CD14-positive monocyte (primary cell): ENCODE results near the gene GABRR2. TPM values are rescaled to one million over a fixed set of nuclear protein-coding genes. Genes with fewer than 3 reads are reported as not detected.
"Not testable (repeated sequence)": the region's sequence is repeated elsewhere in the genome, so short reads cannot be mapped to it uniquely, and the experiment has no call there.

Source experiments
- DNase-seq, 3 donors: peaks; one replicate each; pipeline ENCODE4 v3.0.0-alpha.2; 2011 to 2022
- H2AFZ ChIP-seq: 2 replicates; pipeline ENCODE4 v1.6.0; 2012; ENCODE audit warnings: mild to moderate bottlenecking, low read depth, low read length, inconsistent platforms; ENCODE audit not compliant: insufficient read depth, poor library complexity, severe bottlenecking
- H3K27ac ChIP-seq, 2 donors: 1 replicate in 1 of 2; 2 replicates in 1 of 2; pipeline ENCODE4 v1.5.1; 2012 to 2013; ENCODE audit warnings: low read length in 2 of 2, control low read depth in 1 of 2, inconsistent platforms in 1 of 2, low read depth in 1 of 2, mild to moderate bottlenecking in 1 of 2
- H3K27me3 ChIP-seq, 2 donors: one replicate each; pipeline versions ENCODE4 v1.6.0 to v1.6.1; 2011 to 2013; ENCODE audit warnings: low read length in 2 of 2; ENCODE audit not compliant: control insufficient read depth in 2 of 2, insufficient read depth in 2 of 2
- H3K36me3 ChIP-seq, 2 donors: replicated peaks in 1 of 2; 1 replicate in 1 of 2; 2 replicates in 1 of 2; pipeline versions ENCODE4 v1.5.1 to v1.6.1; 2012 to 2013; ENCODE audit warnings: low read length in 2 of 2, control low read depth in 1 of 2, inconsistent platforms in 1 of 2, mild to moderate bottlenecking in 1 of 2; ENCODE audit not compliant: insufficient read depth in 2 of 2, control insufficient read depth in 1 of 2
- H3K4me1 ChIP-seq, 2 donors: 1 replicate in 1 of 2; 2 replicates in 1 of 2; pipeline versions ENCODE4 v1.5.1 to v1.6.1; 2012 to 2013; ENCODE audit warnings: low read length in 2 of 2, control low read depth in 1 of 2, inconsistent platforms in 1 of 2, mild to moderate bottlenecking in 1 of 2, moderate library complexity in 1 of 2; ENCODE audit not compliant: insufficient read depth in 2 of 2, control insufficient read depth in 1 of 2
- H3K4me2 ChIP-seq: replicated peaks from 2 replicates; pipeline ENCODE3; 2012; ENCODE audit warnings: low read length, moderate library complexity, mild to moderate bottlenecking; ENCODE audit not compliant: poor library complexity, severe bottlenecking; ENCODE audit errors: extremely low read depth
- H3K4me3 ChIP-seq, 3 experiments: fragments of 200-600 bp in 1 of 3; sonication (generic) in 1 of 3; replicated peaks in 1 of 3; 1 replicate in 2 of 3; 2 replicates in 1 of 3; pipeline ENCODE4 v1.5.1; 2011 to 2013; ENCODE audit warnings: low read length in 3 of 3, mild to moderate bottlenecking in 3 of 3, control low read depth in 2 of 3, low read depth in 2 of 3, inconsistent platforms in 1 of 3, moderate library complexity in 1 of 3
- H3K79me2 ChIP-seq: 2 replicates; pipeline ENCODE4 v1.6.0; 2012; ENCODE audit warnings: mild to moderate bottlenecking, control low read depth, inconsistent platforms, low read length, moderate library complexity; ENCODE audit not compliant: insufficient read depth
- H3K9ac ChIP-seq: 2 replicates; pipeline ENCODE4 v1.6.0; 2017; ENCODE audit warnings: low read length, mild to moderate bottlenecking; ENCODE audit not compliant: insufficient read depth, poor library complexity, severe bottlenecking
- H3K9me3 ChIP-seq, 2 donors: replicated peaks in 1 of 2; 1 replicate in 1 of 2; 2 replicates in 1 of 2; pipeline versions ENCODE4 v1.5.1 to v1.6.1; 2012 to 2013; ENCODE audit warnings: low read length in 2 of 2, control low read depth in 1 of 2; ENCODE audit not compliant: control insufficient read depth in 1 of 2, insufficient read depth in 1 of 2
- H4K20me1 ChIP-seq: 2 replicates; pipeline ENCODE4 v1.6.0; 2012; ENCODE audit warnings: mild to moderate bottlenecking, low read length, control low read depth, moderate library complexity; ENCODE audit not compliant: insufficient read depth
- H3K27ac Mint-ChIP-seq, 7 donors: one replicate each; pipeline ENCODE4 v1.8.0; 2020; ENCODE audit warnings: mild to moderate bottlenecking in 7 of 7, mixed read lengths in 7 of 7, moderate library complexity in 6 of 7, inconsistent platforms in 2 of 7
- H3K27me3 Mint-ChIP-seq, 3 donors: one replicate each; pipeline ENCODE4 v1.8.0; 2021 to 2022; ENCODE audit warnings: low read depth in 3 of 3, mild to moderate bottlenecking in 3 of 3, mixed read lengths in 3 of 3, moderate library complexity in 3 of 3, inconsistent platforms in 1 of 3
- H3K36me3 Mint-ChIP-seq, 2 donors: one replicate each; pipeline ENCODE4 v1.8.0; 2020; ENCODE audit warnings: mixed read lengths in 2 of 2, inconsistent platforms in 1 of 2, mild to moderate bottlenecking in 1 of 2
- H3K4me1 Mint-ChIP-seq: one replicate; pipeline ENCODE4 v1.8.0; 2020; ENCODE audit warnings: mild to moderate bottlenecking, mixed read lengths
- H3K4me3 Mint-ChIP-seq, 2 donors: one replicate each; pipeline ENCODE4 v1.8.0; 2020; ENCODE audit warnings: mild to moderate bottlenecking in 2 of 2, mixed read lengths in 2 of 2, moderate library complexity in 1 of 2
- H3K9me3 Mint-ChIP-seq, 7 donors: one replicate each; pipeline ENCODE4 v1.8.0; 2020 to 2022; ENCODE audit warnings: mixed read lengths in 7 of 7, mild to moderate bottlenecking in 6 of 7, moderate library complexity in 6 of 7, inconsistent platforms in 2 of 7
- CTCF ChIP-seq: fragments of 200-600 bp; IDR thresholded peaks from one replicate; pipeline ENCODE4 v1.8.0; 2022; ENCODE audit warnings: antibody characterized with exemption, mild to moderate bottlenecking
- WGBS: methylation state at CpG from one replicate; pipeline ENCODE4 v1.1.5; 2013; ENCODE audit warnings: missing lambda C conversion rate; ENCODE audit not compliant: insufficient coverage; 5-methylcytosine and 5-hydroxymethylcytosine counted together
- intact Hi-C, 2 donors: fragments of 100-400 bp; cut with micrococcal nuclease; formaldehyde crosslinking; loops; one replicate each; pipeline versions ENCODE4 v1.15.0 to v1.15.1; 2023
- polyA plus RNA-seq, 3 donors: library from polyadenylated mRNA; depleted of rRNA in 1 of 3; unstranded in 2 of 3; stranded (reverse) in 1 of 3; fragments of 300-500 nt in 2 of 3; fragments of >200 nt in 1 of 3; fragmentation: Illumina TruSeq in 2 of 3; gene quantifications; 1 replicate in 2 of 3; 2 replicates in 1 of 3; pipeline ENCODE4 v1.2.3, GENCODE V29; 2012 to 2021

Gene GABRR2
- polyA plus RNA-seq, 3 donors, result 3.7 TPM; not detected in 2

- no peak overlapping the region for H2AFZ ChIP-seq
- no peaks in the 10 kb centered on the region for H4K20me1 ChIP-seq
- peaks cover 3 to 21% (median 15%) of the 10 kb centered on the region in 7 donors for H3K9me3 Mint-ChIP-seq
- intact Hi-C loops, result no loop called here
- peaks cover 16% of the 10 kb centered on the region for H3K4me1 Mint-ChIP-seq
- no peak overlapping the region for H3K4me3 ChIP-seq
- H3K27me3 ChIP-seq, result no peaks in the 10 kb centered on the region
- no peak overlapping the region for H3K27ac Mint-ChIP-seq
- H3K9ac ChIP-seq, result no peak overlapping the region
- no peak overlapping the region for H3K4me3 Mint-ChIP-seq
- H3K4me2 ChIP-seq, result no peak overlapping the region
- no peaks in the 10 kb centered on the region for H3K36me3 ChIP-seq
- TF ChIP-seq CTCF, result no peak
- H3K4me1 ChIP-seq, result peaks cover 0 to 5% of the 10 kb centered on the region in 2 donors
- H3K27me3 Mint-ChIP-seq, result peaks cover 0 to 4% (median 0%) of the 10 kb centered on the region in 3 donors
- H3K9me3 ChIP-seq, result peaks cover 0 to 6% of the 10 kb centered on the region in 2 donors
- H3K79me2 ChIP-seq, result no peaks in the 10 kb centered on the region
- no peak overlapping the region for H3K27ac ChIP-seq
- no peaks in the 10 kb centered on the region for H3K36me3 Mint-ChIP-seq
- no peak for DNase-seq
Measured at GRCh38 chr6:89237158-89237557, 77.9 kb downstream of the GABRR2 start.

- H3K27ac ChIP-seq, H3K9me3 ChIP-seq, H3K9ac ChIP-seq, H3K4me1 Mint-ChIP-seq, H3K27me3 Mint-ChIP-seq, H3K36me3 Mint-ChIP-seq, H3K36me3 ChIP-seq, H3K4me1 ChIP-seq, H3K79me2 ChIP-seq, H4K20me1 ChIP-seq, H3K27me3 ChIP-seq, intact Hi-C loops: not testable (repeated sequence)
- WGBS, result 38% methylated on average over 11 of the region's 15 CpGs
- peak overlapping the region in 1 of 3 experiments; percentile 49 for H3K4me3 ChIP-seq
- peak in 2 of 3 donors; percentile 11 to 15 for DNase-seq
- peak overlapping the region; percentile 56 for H2AFZ ChIP-seq
- peaks cover 9 to 34% (median 18%) of the 10 kb centered on the region in 7 donors for H3K9me3 Mint-ChIP-seq
- peak overlapping the region in 2 of 7 donors; percentile 18 to 23 for H3K27ac Mint-ChIP-seq
- H3K4me3 Mint-ChIP-seq, result peak overlapping the region; percentile 72 to 94
- H3K4me2 ChIP-seq, result peak overlapping the region; percentile 44
Measured at GRCh38 chr6:89233605-89234004, 81.5 kb downstream of the GABRR2 start.
